HEK293 (cell line): ENCODE results near the gene SLFN5.

Experiments
- BCL11A ChIP-seq: fragments of 450-650 bp; formaldehyde crosslinking; IDR thresholded peaks from 2 replicates; pipeline ENCODE4 v1.5.1; 2016; ENCODE audit warnings: low read depth, missing biosample characterization, missing genetic modification characterization
- CTCF ChIP-seq: fragments of 450-650 bp; formaldehyde crosslinking; IDR thresholded peaks from 2 replicates; pipeline ENCODE4 v1.5.1; 2016; ENCODE audit warnings: missing biosample characterization, missing genetic modification characterization
- GFI1B ChIP-seq: fragments of 450-650 bp; formaldehyde crosslinking; IDR thresholded peaks from 2 replicates; pipeline ENCODE4 v1.5.1; 2016; ENCODE audit warnings: missing biosample characterization, missing genetic modification characterization
- GLI4 ChIP-seq: fragments of 450-650 bp; formaldehyde crosslinking; IDR thresholded peaks from 2 replicates; pipeline ENCODE4 v1.5.1; 2016; ENCODE audit warnings: missing biosample characterization, missing genetic modification characterization
- GLIS1 ChIP-seq: fragments of 450-650 bp; formaldehyde crosslinking; IDR thresholded peaks from 2 replicates; pipeline ENCODE4 v1.5.1; 2016; ENCODE audit warnings: missing biosample characterization, missing genetic modification characterization
- HIC1 ChIP-seq: fragments of 450-650 bp; formaldehyde crosslinking; IDR thresholded peaks from 2 replicates; pipeline ENCODE4 v1.5.1; 2016; ENCODE audit warnings: missing biosample characterization, missing genetic modification characterization
- KLF10 ChIP-seq: fragments of 450-650 bp; IDR thresholded peaks from 2 replicates; pipeline ENCODE4 v1.5.1; 2018; ENCODE audit warnings: missing biosample characterization, mild to moderate bottlenecking, missing genetic modification characterization
- KLF9 ChIP-seq: fragments of 450-650 bp; formaldehyde crosslinking; IDR thresholded peaks from 2 replicates; pipeline ENCODE4 v1.5.1; 2016; ENCODE audit warnings: missing biosample characterization, missing genetic modification characterization, low read depth
- PRDM10 ChIP-seq: fragments of 450-650 bp; formaldehyde crosslinking; IDR thresholded peaks from 2 replicates; pipeline ENCODE4 v1.5.1; 2016; ENCODE audit warnings: missing biosample characterization, missing genetic modification characterization
- TSHZ1 ChIP-seq: fragments of 450-650 bp; formaldehyde crosslinking; IDR thresholded peaks from 2 replicates; pipeline ENCODE4 v1.5.1; 2016; ENCODE audit warnings: missing biosample characterization, missing genetic modification characterization, borderline replicate concordance
- WT1 ChIP-seq: fragments of 450-650 bp; formaldehyde crosslinking; IDR thresholded peaks from 2 replicates; pipeline ENCODE4 v1.5.1; 2016; ENCODE audit warnings: missing biosample characterization, missing genetic modification characterization
- ZBTB7A ChIP-seq: fragments of 450-650 bp; formaldehyde crosslinking; IDR thresholded peaks from 2 replicates; pipeline ENCODE4 v1.5.1; 2016; ENCODE audit warnings: low read depth, missing biosample characterization, missing genetic modification characterization
- ZNF280C ChIP-seq: fragments of 450-650 bp; formaldehyde crosslinking; IDR thresholded peaks from 2 replicates; pipeline ENCODE4 v1.5.1; 2016; ENCODE audit warnings: missing biosample characterization, missing genetic modification characterization
- ZNF324 ChIP-seq: fragments of 450-650 bp; formaldehyde crosslinking; IDR thresholded peaks from 2 replicates; pipeline ENCODE4 v1.5.1; 2016; ENCODE audit warnings: missing biosample characterization, missing genetic modification characterization
- ZNF335 ChIP-seq: fragments of 450-650 bp; formaldehyde crosslinking; conservative IDR thresholded peaks from 2 replicates; pipeline ENCODE4 v1.5.1; 2016; ENCODE audit warnings: missing biosample characterization, missing genetic modification characterization
- ZNF366 ChIP-seq: fragments of 450-650 bp; formaldehyde crosslinking; conservative IDR thresholded peaks from 2 replicates; pipeline ENCODE4 v1.5.1; 2016; ENCODE audit warnings: missing biosample characterization, missing genetic modification characterization
- ZNF391 ChIP-seq: fragments of 450-650 bp; formaldehyde crosslinking; IDR thresholded peaks from 2 replicates; pipeline ENCODE4 v1.5.1; 2016; ENCODE audit warnings: low read depth, missing biosample characterization, missing genetic modification characterization, borderline replicate concordance
- ZNF473 ChIP-seq: fragments of 450-650 bp; formaldehyde crosslinking; IDR thresholded peaks from 2 replicates; pipeline ENCODE4 v1.5.1; 2017; ENCODE audit warnings: missing biosample characterization, missing genetic modification characterization
- ZNF521 ChIP-seq: fragments of 450-650 bp; formaldehyde crosslinking; IDR thresholded peaks from 2 replicates; pipeline ENCODE4 v1.5.1; 2017; ENCODE audit warnings: missing biosample characterization, mild to moderate bottlenecking, missing genetic modification characterization
- ZNF549 ChIP-seq: fragments of 450-650 bp; IDR thresholded peaks from 2 replicates; pipeline ENCODE4 v1.5.1; 2018; ENCODE audit warnings: missing biosample characterization, missing genetic modification characterization, mild to moderate bottlenecking, inconsistent platforms, moderate library complexity
- ZNF571 ChIP-seq: fragments of 450-650 bp; formaldehyde crosslinking; IDR thresholded peaks from 2 replicates; pipeline ENCODE4 v1.5.0; 2017; ENCODE audit warnings: missing biosample characterization, missing genetic modification characterization
- ZNF600 ChIP-seq: fragments of 450-650 bp; formaldehyde crosslinking; IDR thresholded peaks from 2 replicates; pipeline ENCODE4 v1.5.1; 2016; ENCODE audit warnings: missing biosample characterization, missing genetic modification characterization
- ZNF623 ChIP-seq: fragments of 450-650 bp; formaldehyde crosslinking; IDR thresholded peaks from 2 replicates; pipeline ENCODE4 v1.5.1; 2016; ENCODE audit warnings: missing biosample characterization, missing genetic modification characterization
- ZNF654 ChIP-seq: fragments of 450-650 bp; formaldehyde crosslinking; IDR thresholded peaks from 2 replicates; pipeline ENCODE4 v1.5.1; 2016; ENCODE audit warnings: low read depth, missing biosample characterization, missing genetic modification characterization
- ZNF670 ChIP-seq: fragments of 450-650 bp; formaldehyde crosslinking; IDR thresholded peaks from 2 replicates; pipeline ENCODE4 v1.5.1; 2016; ENCODE audit warnings: missing biosample characterization, missing genetic modification characterization, low read depth
- ZNF707 ChIP-seq: fragments of 450-650 bp; formaldehyde crosslinking; IDR thresholded peaks from 2 replicates; pipeline ENCODE4 v1.5.1; 2016; ENCODE audit warnings: missing biosample characterization, missing genetic modification characterization
- ZNF768 ChIP-seq: fragments of 450-650 bp; formaldehyde crosslinking; IDR thresholded peaks from 2 replicates; pipeline ENCODE4 v1.5.1; 2018; ENCODE audit warnings: missing biosample characterization, mild to moderate bottlenecking, missing genetic modification characterization
- ZNF792 ChIP-seq: fragments of 450-650 bp; formaldehyde crosslinking; IDR thresholded peaks from 2 replicates; pipeline ENCODE4 v1.5.1; 2016; ENCODE audit warnings: missing biosample characterization, missing genetic modification characterization

Gene SLFN5

GRCh38 chr17:35257208-35257659 lies 14.4 kb downstream of the SLFN5 start (continued):
- TF ChIP-seq PRDM10 (peak; percentile 52; the same call in 1 of the 2 replicates), ZBTB7A (tag by site-specific recombination) (no peak), KLF9 (tag by site-specific recombination) (peak; percentile 18; the same call in 1 of the 2 replicates), ZNF792 (no peak), ZNF670 (tag by site-specific recombination) (no peak), ZNF280C (tag by site-specific recombination) (no peak), ZNF521 (tag by site-specific recombination) (no peak), WT1 (tag by site-specific recombination) (peak; percentile 42; the same call in 1 of the 2 replicates), ZNF654 (tag by site-specific recombination) (no peak), ZNF571 (tag by site-specific recombination) (no peak), HIC1 (tag by site-specific recombination) (no peak), BCL11A (tag by site-specific recombination) (no peak; the same call in 1 of the 2 replicates), ZNF335 (tag by site-specific recombination) (peak; percentile 79), TSHZ1 (peak; percentile 93), KLF10 (peak; percentile 46; the same call in 1 of the 2 replicates), GFI1B (tag by site-specific recombination) (peak; percentile 55; the same call in 1 of the 2 replicates), ZNF768 (no peak), ZNF473 (tag by site-specific recombination) (no peak), GLI4 (no peak), ZNF623 (tag by site-specific recombination) (no peak), ZNF366 (peak; percentile 94), ZNF324 (tag by site-specific recombination) (0 out of 2 replicates have a peak, but pooled peaks have one; percentile 69), ZNF391 (tag by site-specific recombination) (no peak), ZNF600 (tag by site-specific recombination) (no peak), ZNF707 (tag by site-specific recombination) (no peak), CTCF (tag by site-specific recombination) (no peak), GLIS1 (tag by site-specific recombination) (0 out of 2 replicates have a peak, but pooled peaks have one; percentile 20), ZNF549 (no peak; the same call in 1 of the 2 replicates)
